ENCODE measurements around the gene GTF2F2. TPM values are rescaled to one million over a fixed set of nuclear protein-coding genes. Genes with fewer than 3 reads are reported as not detected.

Gene GTF2F2
- total RNA-seq, 1 experiment from 2014 or later, result 33.8 TPM

DNA sequence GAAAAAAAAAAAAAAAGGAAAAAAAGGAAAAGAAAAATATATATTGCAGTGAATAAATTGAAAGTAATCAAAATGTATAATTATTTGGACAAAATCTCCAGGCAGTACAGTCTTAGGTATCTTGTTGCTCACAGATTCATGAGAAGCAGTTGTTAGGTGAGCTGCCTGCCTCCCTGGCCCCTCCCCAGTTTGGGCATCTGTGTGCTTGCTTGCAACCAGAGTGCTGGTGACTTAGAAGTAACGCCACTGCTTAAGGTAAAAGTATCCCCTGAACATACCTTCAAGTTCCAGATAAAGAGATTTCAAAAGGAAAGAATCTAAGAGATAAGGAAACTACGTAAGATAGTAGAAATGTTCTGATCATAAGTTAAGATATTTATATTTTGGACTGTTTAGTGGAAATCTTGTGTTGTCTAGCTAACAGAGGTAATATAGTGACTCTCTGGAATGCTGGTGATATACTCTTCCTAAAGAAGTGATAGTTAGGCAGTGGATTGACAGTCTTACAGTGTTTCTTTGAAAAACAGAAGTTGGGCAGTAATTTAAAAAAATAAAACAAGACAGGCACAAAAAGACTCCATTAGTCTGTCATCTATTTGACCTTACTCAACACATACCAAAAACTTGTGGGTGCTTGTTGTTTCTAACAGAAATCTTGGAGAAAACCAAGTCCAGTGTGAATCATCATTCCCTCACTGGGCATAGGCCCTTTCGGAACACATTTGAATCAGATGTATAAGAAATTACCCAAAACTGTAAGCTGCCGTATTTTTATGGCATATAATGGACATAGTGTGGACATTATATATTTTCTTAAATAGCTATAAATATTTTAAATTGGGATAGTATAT is 118.9 kb downstream of the GTF2F2 start:
- Mint-ChIP-seq H3K9me3 (no peaks in the 10 kb centered on the region), H3K27ac (peak overlapping the region; percentile 42; the same call in 1 of the 2 replicates), H3K4me3 (no peak overlapping the region), H3K4me1 (peaks cover 7% of the 10 kb centered on the region), H3K36me3 (no peaks in the 10 kb centered on the region), H3K27me3 (ENCODE audit: low read depth) (no peaks in the 10 kb centered on the region)
- TF ChIP-seq ZNF671 (CRISPR knock-in tag; IDR thresholded peaks at IDR 0.05) (no peak), OVOL2 (CRISPR knock-in tag; IDR thresholded peaks at IDR 0.05; ENCODE audit: borderline replicate concordance) (no peak), RORB (CRISPR knock-in tag; IDR thresholded peaks at IDR 0.05) (no peak), PRRX2 (CRISPR knock-in tag; IDR thresholded peaks at IDR 0.05) (no peak), ETV6 (CRISPR knock-in tag; IDR thresholded peaks at IDR 0.05) (no peak), GABPB1 (CRISPR knock-in tag; IDR thresholded peaks at IDR 0.05) (no peak), ZNF396 (CRISPR knock-in tag; IDR thresholded peaks at IDR 0.05; ENCODE audit: borderline replicate concordance) (no peak), FOXK1 (CRISPR knock-in tag; IDR thresholded peaks at IDR 0.05) (no peak), ZNF423 (CRISPR knock-in tag; IDR thresholded peaks at IDR 0.05) (no peak), GTF2I (CRISPR knock-in tag; conservative IDR thresholded peaks at IDR 0.05) (no peak), JAZF1 (CRISPR knock-in tag; IDR thresholded peaks at IDR 0.05) (no peak), MXD4 (CRISPR knock-in tag; IDR thresholded peaks at IDR 0.05; ENCODE audit: borderline replicate concordance) (no peak), EMX1 (CRISPR knock-in tag; IDR thresholded peaks at IDR 0.05) (no peak)
- TF ChIP-seq, protein P1, sequence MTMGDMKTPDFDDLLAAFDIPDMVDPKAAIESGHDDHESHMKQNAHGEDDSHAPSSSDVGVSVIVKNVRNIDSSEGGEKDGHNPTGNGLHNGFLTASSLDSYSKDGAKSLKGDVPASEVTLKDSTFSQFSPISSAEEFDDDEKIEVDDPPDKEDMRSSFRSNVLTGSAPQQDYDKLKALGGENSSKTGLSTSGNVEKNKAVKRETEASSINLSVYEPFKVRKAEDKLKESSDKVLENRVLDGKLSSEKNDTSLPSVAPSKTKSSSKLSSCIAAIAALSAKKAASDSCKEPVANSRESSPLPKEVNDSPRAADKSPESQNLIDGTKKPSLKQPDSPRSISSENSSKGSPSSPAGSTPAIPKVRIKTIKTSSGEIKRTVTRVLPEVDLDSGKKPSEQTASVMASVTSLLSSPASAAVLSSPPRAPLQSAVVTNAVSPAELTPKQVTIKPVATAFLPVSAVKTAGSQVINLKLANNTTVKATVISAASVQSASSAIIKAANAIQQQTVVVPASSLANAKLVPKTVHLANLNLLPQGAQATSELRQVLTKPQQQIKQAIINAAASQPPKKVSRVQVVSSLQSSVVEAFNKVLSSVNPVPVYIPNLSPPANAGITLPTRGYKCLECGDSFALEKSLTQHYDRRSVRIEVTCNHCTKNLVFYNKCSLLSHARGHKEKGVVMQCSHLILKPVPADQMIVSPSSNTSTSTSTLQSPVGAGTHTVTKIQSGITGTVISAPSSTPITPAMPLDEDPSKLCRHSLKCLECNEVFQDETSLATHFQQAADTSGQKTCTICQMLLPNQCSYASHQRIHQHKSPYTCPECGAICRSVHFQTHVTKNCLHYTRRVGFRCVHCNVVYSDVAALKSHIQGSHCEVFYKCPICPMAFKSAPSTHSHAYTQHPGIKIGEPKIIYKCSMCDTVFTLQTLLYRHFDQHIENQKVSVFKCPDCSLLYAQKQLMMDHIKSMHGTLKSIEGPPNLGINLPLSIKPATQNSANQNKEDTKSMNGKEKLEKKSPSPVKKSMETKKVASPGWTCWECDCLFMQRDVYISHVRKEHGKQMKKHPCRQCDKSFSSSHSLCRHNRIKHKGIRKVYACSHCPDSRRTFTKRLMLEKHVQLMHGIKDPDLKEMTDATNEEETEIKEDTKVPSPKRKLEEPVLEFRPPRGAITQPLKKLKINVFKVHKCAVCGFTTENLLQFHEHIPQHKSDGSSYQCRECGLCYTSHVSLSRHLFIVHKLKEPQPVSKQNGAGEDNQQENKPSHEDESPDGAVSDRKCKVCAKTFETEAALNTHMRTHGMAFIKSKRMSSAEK (CRISPR knock-in tag; IDR thresholded peaks at IDR 0.05; ENCODE audit: borderline replicate concordance), result no peak
- TF ChIP-seq, protein P2, sequence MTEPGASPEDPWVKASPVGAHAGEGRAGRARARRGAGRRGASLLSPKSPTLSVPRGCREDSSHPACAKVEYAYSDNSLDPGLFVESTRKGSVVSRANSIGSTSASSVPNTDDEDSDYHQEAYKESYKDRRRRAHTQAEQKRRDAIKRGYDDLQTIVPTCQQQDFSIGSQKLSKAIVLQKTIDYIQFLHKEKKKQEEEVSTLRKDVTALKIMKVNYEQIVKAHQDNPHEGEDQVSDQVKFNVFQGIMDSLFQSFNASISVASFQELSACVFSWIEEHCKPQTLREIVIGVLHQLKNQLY (CRISPR knock-in tag; IDR thresholded peaks at IDR 0.05), result no peak
- TF ChIP-seq, protein P3, sequence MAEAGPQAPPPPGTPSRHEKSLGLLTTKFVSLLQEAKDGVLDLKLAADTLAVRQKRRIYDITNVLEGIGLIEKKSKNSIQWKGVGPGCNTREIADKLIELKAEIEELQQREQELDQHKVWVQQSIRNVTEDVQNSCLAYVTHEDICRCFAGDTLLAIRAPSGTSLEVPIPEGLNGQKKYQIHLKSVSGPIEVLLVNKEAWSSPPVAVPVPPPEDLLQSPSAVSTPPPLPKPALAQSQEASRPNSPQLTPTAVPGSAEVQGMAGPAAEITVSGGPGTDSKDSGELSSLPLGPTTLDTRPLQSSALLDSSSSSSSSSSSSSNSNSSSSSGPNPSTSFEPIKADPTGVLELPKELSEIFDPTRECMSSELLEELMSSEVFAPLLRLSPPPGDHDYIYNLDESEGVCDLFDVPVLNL (CRISPR knock-in tag; IDR thresholded peaks at IDR 0.05; ENCODE audit: borderline replicate concordance, low read depth), result no peak
- TF ChIP-seq, protein P4, sequence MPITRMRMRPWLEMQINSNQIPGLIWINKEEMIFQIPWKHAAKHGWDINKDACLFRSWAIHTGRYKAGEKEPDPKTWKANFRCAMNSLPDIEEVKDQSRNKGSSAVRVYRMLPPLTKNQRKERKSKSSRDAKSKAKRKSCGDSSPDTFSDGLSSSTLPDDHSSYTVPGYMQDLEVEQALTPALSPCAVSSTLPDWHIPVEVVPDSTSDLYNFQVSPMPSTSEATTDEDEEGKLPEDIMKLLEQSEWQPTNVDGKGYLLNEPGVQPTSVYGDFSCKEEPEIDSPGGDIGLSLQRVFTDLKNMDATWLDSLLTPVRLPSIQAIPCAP (CRISPR knock-in tag; IDR thresholded peaks at IDR 0.05), result no peak
- ChIA-PET CTCF (interaction anchor here (1.0 to 1.3 kb wide), 2 partner anchors 39 to 193 kb away, joined by 3 to 5 read pairs; no protein-coding TSS in a partner anchor), POLR2A (no interaction called here)
- DNase-seq (ENCODE audit: low spot score) (no peak), ATAC-seq (no peak)

DNA sequence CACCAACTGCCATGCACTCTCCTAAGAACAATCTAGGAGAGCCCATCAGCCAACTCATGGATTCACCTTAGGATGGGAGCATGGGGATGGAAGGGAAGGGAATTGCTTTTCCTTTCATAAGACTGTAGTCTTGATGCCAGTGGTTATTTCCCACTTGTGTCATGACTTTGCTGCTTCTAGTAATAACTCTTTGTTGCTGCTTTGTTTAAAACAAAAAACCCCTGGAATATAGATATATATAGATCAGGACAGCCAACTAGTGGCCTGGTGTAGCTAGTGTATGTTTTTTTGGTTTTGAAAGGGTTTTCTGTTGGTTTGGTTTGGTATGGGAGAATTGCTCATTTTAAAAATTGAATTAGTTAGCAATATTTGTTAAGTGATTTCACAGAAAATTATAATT is 119.8 kb downstream of the GTF2F2 start:
- Mint-ChIP-seq H3K27me3 (ENCODE audit: low read depth) (no peaks in the 10 kb centered on the region), H3K4me1 (peaks cover 7% of the 10 kb centered on the region), H3K9me3 (no peaks in the 10 kb centered on the region), H3K36me3 (no peaks in the 10 kb centered on the region), H3K4me3 (no peak overlapping the region), H3K27ac (no peak overlapping the region)
- CTCF ChIA-PET, result interaction anchor here (0.5 to 1.3 kb wide), 5 partner anchors 10 to 106 kb away, joined by 3 to 8 read pairs (median 3); no protein-coding TSS in a partner anchor
- POLR2A ChIA-PET, result no interaction called here
- ATAC-seq (no peak), DNase-seq (ENCODE audit: low spot score) (no peak)
- TF ChIP-seq, protein P5, sequence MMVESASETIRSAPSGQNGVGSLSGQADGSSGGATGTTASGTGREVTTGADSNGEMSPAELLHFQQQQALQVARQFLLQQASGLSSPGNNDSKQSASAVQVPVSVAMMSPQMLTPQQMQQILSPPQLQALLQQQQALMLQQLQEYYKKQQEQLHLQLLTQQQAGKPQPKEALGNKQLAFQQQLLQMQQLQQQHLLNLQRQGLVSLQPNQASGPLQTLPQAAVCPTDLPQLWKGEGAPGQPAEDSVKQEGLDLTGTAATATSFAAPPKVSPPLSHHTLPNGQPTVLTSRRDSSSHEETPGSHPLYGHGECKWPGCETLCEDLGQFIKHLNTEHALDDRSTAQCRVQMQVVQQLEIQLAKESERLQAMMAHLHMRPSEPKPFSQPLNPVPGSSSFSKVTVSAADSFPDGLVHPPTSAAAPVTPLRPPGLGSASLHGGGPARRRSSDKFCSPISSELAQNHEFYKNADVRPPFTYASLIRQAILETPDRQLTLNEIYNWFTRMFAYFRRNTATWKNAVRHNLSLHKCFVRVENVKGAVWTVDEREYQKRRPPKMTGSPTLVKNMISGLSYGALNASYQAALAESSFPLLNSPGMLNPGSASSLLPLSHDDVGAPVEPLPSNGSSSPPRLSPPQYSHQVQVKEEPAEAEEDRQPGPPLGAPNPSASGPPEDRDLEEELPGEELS (CRISPR knock-in tag; IDR thresholded peaks at IDR 0.05), result no peak
- no peak for TF ChIP-seq ATF1 (CRISPR knock-in tag; IDR thresholded peaks at IDR 0.05)
- no peak for TF ChIP-seq ZNF396 (CRISPR knock-in tag; IDR thresholded peaks at IDR 0.05; ENCODE audit: borderline replicate concordance)
- TF ChIP-seq JUN (CRISPR knock-in tag; IDR thresholded peaks at IDR 0.05), result no peak
- TF ChIP-seq, protein P6, sequence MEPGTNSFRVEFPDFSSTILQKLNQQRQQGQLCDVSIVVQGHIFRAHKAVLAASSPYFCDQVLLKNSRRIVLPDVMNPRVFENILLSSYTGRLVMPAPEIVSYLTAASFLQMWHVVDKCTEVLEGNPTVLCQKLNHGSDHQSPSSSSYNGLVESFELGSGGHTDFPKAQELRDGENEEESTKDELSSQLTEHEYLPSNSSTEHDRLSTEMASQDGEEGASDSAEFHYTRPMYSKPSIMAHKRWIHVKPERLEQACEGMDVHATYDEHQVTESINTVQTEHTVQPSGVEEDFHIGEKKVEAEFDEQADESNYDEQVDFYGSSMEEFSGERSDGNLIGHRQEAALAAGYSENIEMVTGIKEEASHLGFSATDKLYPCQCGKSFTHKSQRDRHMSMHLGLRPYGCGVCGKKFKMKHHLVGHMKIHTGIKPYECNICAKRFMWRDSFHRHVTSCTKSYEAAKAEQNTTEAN (CRISPR knock-in tag; IDR thresholded peaks at IDR 0.05), result no peak
- TF ChIP-seq, protein P7, sequence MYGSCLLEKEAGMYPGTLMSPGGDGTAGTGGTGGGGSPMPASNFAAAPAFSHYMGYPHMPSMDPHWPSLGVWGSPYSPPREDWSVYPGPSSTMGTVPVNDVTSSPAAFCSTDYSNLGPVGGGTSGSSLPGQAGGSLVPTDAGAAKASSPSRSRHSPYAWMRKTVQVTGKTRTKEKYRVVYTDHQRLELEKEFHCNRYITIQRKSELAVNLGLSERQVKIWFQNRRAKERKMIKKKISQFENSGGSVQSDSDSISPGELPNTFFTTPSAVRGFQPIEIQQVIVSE (CRISPR knock-in tag; IDR thresholded peaks at IDR 0.05; ENCODE audit: borderline replicate concordance), result no peak
- TF ChIP-seq PRRX2 (CRISPR knock-in tag; IDR thresholded peaks at IDR 0.05), result no peak

Measured in WTC11 (cell line).